Loucy (cell line): ENCODE results near the gene BICD1.
A peak's percentile ranks its signal among the peaks of the same experiment; 100 is the strongest.

Source experiments
- H2AFZ ChIP-seq: fragments of 200-600 bp; sonication (generic); 2 replicates; pipeline ENCODE4 v1.6.0; 2016; ENCODE audit warnings: antibody characterized with exemption, mild to moderate bottlenecking, low read length, moderate library complexity
- H3F3A ChIP-seq: fragments of 200-600 bp; 2 replicates; pipeline ENCODE4 v1.6.0; 2016; ENCODE audit warnings: antibody characterized with exemption, low read depth, mild to moderate bottlenecking
- H3K27me3 ChIP-seq: fragments of 200-600 bp; sonication (generic); 2 replicates; pipeline ENCODE4 v1.6.1; 2014; ENCODE audit warnings: low read length, mild to moderate bottlenecking; ENCODE audit not compliant: insufficient read depth, poor library complexity, severe bottlenecking
- H3K36me3 ChIP-seq: fragments of 200-600 bp; sonication (generic); 2 replicates; pipeline ENCODE4 v1.6.1; 2016; ENCODE audit warnings: low read length; ENCODE audit not compliant: insufficient read depth
- H3K4me1 ChIP-seq: fragments of 200-600 bp; sonication (generic); 2 replicates; pipeline ENCODE4 v1.5.1; 2014; ENCODE audit warnings: low read length, mild to moderate bottlenecking; ENCODE audit not compliant: insufficient read depth, poor library complexity, severe bottlenecking
- H3K4me2 ChIP-seq: fragments of 200-600 bp; sonication (generic); 2 replicates; pipeline ENCODE4 v1.6.0; 2014; ENCODE audit warnings: antibody characterized with exemption, low read length, low read depth, mild to moderate bottlenecking; ENCODE audit not compliant: poor library complexity, severe bottlenecking
- H3K4me3 ChIP-seq: fragments of 200-600 bp; sonication (generic); 2 replicates; pipeline ENCODE4 v1.5.1; 2014; ENCODE audit warnings: low read length, mild to moderate bottlenecking, mixed read lengths; ENCODE audit not compliant: poor library complexity, severe bottlenecking
- H3K79me2 ChIP-seq: fragments of 200-600 bp; sonication (generic); 2 replicates; pipeline ENCODE4 v1.6.1; 2014; ENCODE audit warnings: low read length; ENCODE audit not compliant: insufficient read depth
- H3K9ac ChIP-seq: fragments of 200-600 bp; sonication (generic); 2 replicates; pipeline ENCODE4 v1.6.0; 2014; ENCODE audit warnings: mild to moderate bottlenecking, low read depth, low read length, moderate library complexity; ENCODE audit not compliant: poor library complexity, severe bottlenecking
- H3K9me2 ChIP-seq: fragments of 200-600 bp; sonication (generic); replicated peaks from 2 replicates; pipeline ENCODE4 v1.6.1; 2016; ENCODE audit warnings: low read depth, low read length, mixed read lengths
- H3K9me3 ChIP-seq: fragments of 200-600 bp; sonication (generic); 2 replicates; pipeline ENCODE4 v1.6.1; 2014; ENCODE audit warnings: mild to moderate bottlenecking, antibody characterized with exemption, low read length, low read depth; ENCODE audit not compliant: insufficient read depth
- H4K20me1 ChIP-seq: fragments of 200-600 bp; sonication (generic); 2 replicates; pipeline ENCODE4 v1.6.0; 2014; ENCODE audit warnings: antibody characterized with exemption, low read length, mild to moderate bottlenecking; ENCODE audit not compliant: insufficient read depth, poor library complexity, severe bottlenecking
- CTCF ChIP-seq: fragments of 200-600 bp; sonication (generic); conservative IDR thresholded peaks from 2 replicates; pipeline ENCODE4 v1.5.1; 2014; ENCODE audit warnings: mild to moderate bottlenecking, antibody characterized with exemption, low read length
- EZH2phosphoT487 ChIP-seq: fragments of 200-600 bp; IDR thresholded peaks from 2 replicates; pipeline ENCODE4 v1.6.1; 2018; ENCODE audit warnings: antibody characterized with exemption, mild to moderate bottlenecking, moderate library complexity, borderline replicate concordance

Gene BICD1

GRCh38 chr12:32084753-32085152 is 21.9 kb upstream of the BICD1 start:
- no peak overlapping the region for H3K4me3 ChIP-seq
- no peaks in the 10 kb centered on the region for H3K27me3 ChIP-seq
- H3K79me2 ChIP-seq, result no peaks in the 10 kb centered on the region
- H2AFZ ChIP-seq, result no peak overlapping the region
- no peaks in the 10 kb centered on the region for H3K9me2 ChIP-seq
- H3K9ac ChIP-seq, result no peak overlapping the region
- H3F3A ChIP-seq, result no peaks in the 10 kb centered on the region
- H3K4me2 ChIP-seq, result no peak overlapping the region
- peaks cover 14% of the 10 kb centered on the region for H3K4me1 ChIP-seq
- TF ChIP-seq EZH2phosphoT487 (no peak), CTCF (no peak)
- H3K9me3 ChIP-seq, result no peaks in the 10 kb centered on the region
- no peaks in the 10 kb centered on the region for H4K20me1 ChIP-seq
- no peaks in the 10 kb centered on the region for H3K36me3 ChIP-seq

GRCh38 chr12:32087306-32087705 is 19.3 kb upstream of the BICD1 start:
- TF ChIP-seq CTCF (no peak), EZH2phosphoT487 (no peak)
- no peaks in the 10 kb centered on the region for H3K27me3 ChIP-seq
- H3K9me3 ChIP-seq, result no peaks in the 10 kb centered on the region
- H3F3A ChIP-seq, result no peaks in the 10 kb centered on the region
- H3K4me3 ChIP-seq, result no peak overlapping the region
- no peaks in the 10 kb centered on the region for H4K20me1 ChIP-seq
- H3K79me2 ChIP-seq, result no peaks in the 10 kb centered on the region
- H3K4me2 ChIP-seq, result no peak overlapping the region
- H3K4me1 ChIP-seq, result peaks cover 19% of the 10 kb centered on the region
- H2AFZ ChIP-seq, result no peak overlapping the region
- H3K36me3 ChIP-seq, result no peaks in the 10 kb centered on the region
- H3K9ac ChIP-seq, result no peak overlapping the region
- no peaks in the 10 kb centered on the region for H3K9me2 ChIP-seq

- peak overlapping the region; percentile 76 for H2AFZ ChIP-seq
- TF ChIP-seq EZH2phosphoT487, result no peak
- TF ChIP-seq CTCF, result no peak
- no peaks in the 10 kb centered on the region for H3F3A ChIP-seq
- H3K9me2 ChIP-seq, result no peaks in the 10 kb centered on the region
- no peak overlapping the region for H3K4me3 ChIP-seq
- H3K9ac ChIP-seq, result no peak overlapping the region
- H3K4me1 ChIP-seq, result peaks cover 19% of the 10 kb centered on the region
- peak overlapping the region; percentile 7 for H3K4me2 ChIP-seq
- H4K20me1 ChIP-seq, result no peaks in the 10 kb centered on the region
- no peaks in the 10 kb centered on the region for H3K27me3 ChIP-seq
- H3K36me3 ChIP-seq, result no peaks in the 10 kb centered on the region
- no peaks in the 10 kb centered on the region for H3K9me3 ChIP-seq
- H3K79me2 ChIP-seq, result no peaks in the 10 kb centered on the region
Measured at GRCh38 chr12:32089156-32089555, 17.5 kb upstream of the BICD1 start.
